Endothelial cell of umbilical vein (primary cell): ENCODE results near the gene INMT.

ENCODE experiments used
- CTCF ChIP-seq, 2 donors: IDR thresholded peaks; 1 replicate in 1 of 2; 2 replicates in 1 of 2; pipeline ENCODE4 v1.5.1; 2011; ENCODE audit warnings: low read length in 2 of 2, mild to moderate bottlenecking in 2 of 2, moderate library complexity in 2 of 2, control low read depth in 1 of 2, inconsistent platforms in 1 of 2, low read depth in 1 of 2; ENCODE audit not compliant: insufficient read depth in 1 of 2; ENCODE audit errors: extremely low read depth in 1 of 2
- EZH2 ChIP-seq: IDR thresholded peaks from 2 replicates; pipeline ENCODE4 v1.6.1; 2012; ENCODE audit warnings: borderline replicate concordance, low read depth, mild to moderate bottlenecking, moderate library complexity, low read length, inconsistent platforms; ENCODE audit not compliant: severe bottlenecking
- FOS ChIP-seq: IDR thresholded peaks from 2 replicates; pipeline ENCODE4 v1.6.1; 2011; ENCODE audit warnings: mild to moderate bottlenecking, low read length, moderate library complexity, borderline replicate concordance; ENCODE audit not compliant: insufficient read depth
- GATA2 ChIP-seq: IDR thresholded peaks from 2 replicates; pipeline ENCODE4 v1.7.0; 2011; ENCODE audit warnings: low read depth, mild to moderate bottlenecking, moderate library complexity, mixed read lengths, low read length; ENCODE audit not compliant: insufficient read length, insufficient read depth
- MAX ChIP-seq: IDR thresholded peaks from 2 replicates; pipeline ENCODE4 v1.6.1; 2011; ENCODE audit not compliant: insufficient read depth, insufficient read length
- MYC ChIP-seq: IDR thresholded peaks from one replicate; pipeline ENCODE4 v1.6.1; 2011; ENCODE audit warnings: mild to moderate bottlenecking, low read depth, low read length
- POLR2A ChIP-seq: IDR thresholded peaks from 2 replicates; pipeline ENCODE4 v1.6.1; 2012; ENCODE audit warnings: low read depth, mild to moderate bottlenecking, control low read depth, low read length
- POLR2AphosphoS5 ChIP-seq: IDR thresholded peaks from 2 replicates; pipeline ENCODE4 v1.6.1; 2012; ENCODE audit warnings: low read depth, mild to moderate bottlenecking, control low read depth, low read length, moderate library complexity; ENCODE audit not compliant: insufficient read depth

GRCh38 chr7:30710669-30711068 is 41.3 kb upstream of the INMT start:
- TF ChIP-seq EZH2: no peak
- no peak for TF ChIP-seq CTCF (IDR thresholded peaks at IDR 0.05; ENCODE audit: extremely low read depth in 1 of 2, insufficient read depth in 1 of 2, low read depth in 1 of 2, low read length in 2 of 2)
- no peak for TF ChIP-seq POLR2A
- no peak for TF ChIP-seq POLR2AphosphoS5
- no peak for TF ChIP-seq GATA2
- TF ChIP-seq MAX: no peak
- no peak for TF ChIP-seq FOS
- TF ChIP-seq MYC: no peak
